Stimulated activated CD8-positive, alpha-beta memory T cell treated with anti-CD3 and anti-CD28 coated beads, Interleukin-7, amount 100 ng/mL, for 1 hour (primary cell): ENCODE data around the gene CCDC12.

ENCODE experiments used
- DNase-seq, 2 donors: peaks; one replicate each; pipeline ENCODE4 v3.0.0-alpha.2; 2020; ENCODE audit warnings: low read depth in 2 of 2

Gene CCDC12

GRCh38 chr3:46976326-46977190, at the start of gene CCDC12:
CCDC12 (minus strand) TSS chr3:46976745; CDS start chr3:46976732, 13 bp downstream.
- peak; percentile 78 to 79 for DNase-seq

GRCh38 chr3:47024932-47025331, 48.4 kb upstream of the CCDC12 start:
- no peak for DNase-seq

- DNase-seq: no peak
Measured at GRCh38 chr3:47022641-47023071, 46.1 kb upstream of the CCDC12 start.

GRCh38 chr3:47020311-47020710, 43.8 kb upstream of the CCDC12 start:
- DNase-seq: no peak

GRCh38 chr3:47019201-47019600, 42.7 kb upstream of the CCDC12 start:
- DNase-seq: no peak

- DNase-seq: no peak
Measured at GRCh38 chr3:47018269-47018611, 41.7 kb upstream of the CCDC12 start.

GRCh38 chr3:47017504-47018268, 41.1 kb upstream of the CCDC12 start:
- no peak for DNase-seq

GRCh38 chr3:47016934-47017435, 40.4 kb upstream of the CCDC12 start:
- DNase-seq: no peak

GRCh38 chr3:47016086-47016933, 39.8 kb upstream of the CCDC12 start:
- no peak for DNase-seq

- no peak for DNase-seq
Measured at GRCh38 chr3:47015151-47015550, 38.6 kb upstream of the CCDC12 start.

- no peak for DNase-seq
Measured at GRCh38 chr3:47014036-47014435, 37.5 kb upstream of the CCDC12 start.

- no peak for DNase-seq
Measured at GRCh38 chr3:47013231-47013630, 36.7 kb upstream of the CCDC12 start.

GRCh38 chr3:47012342-47013230, 36.0 kb upstream of the CCDC12 start:
- DNase-seq: no peak

- no peak for DNase-seq
Measured at GRCh38 chr3:47011371-47011770, 34.8 kb upstream of the CCDC12 start.

- DNase-seq: no peak
Measured at GRCh38 chr3:47010910-47011309, 34.4 kb upstream of the CCDC12 start.

- DNase-seq: no peak
Measured at GRCh38 chr3:47010111-47010712, 33.7 kb upstream of the CCDC12 start.

GRCh38 chr3:47009225-47010110, 32.9 kb upstream of the CCDC12 start:
- DNase-seq: peak; percentile 48 to 52

GRCh38 chr3:47008851-47009224, 32.3 kb upstream of the CCDC12 start:
- DNase-seq: no peak

GRCh38 chr3:47008234-47008796, 31.8 kb upstream of the CCDC12 start:
- DNase-seq: no peak
